Measurements from ENCODE around the gene ERGIC1.
A peak's percentile ranks its signal among the peaks of the same experiment; 100 is the strongest.

The ERGIC1 gene

GRCh38 chr5:172956936-172957335, 122.9 kb downstream of the ERGIC1 start:
- Mint-ChIP-seq H3K4me3 (peak overlapping the region; percentile 26), H3K27ac (ENCODE audit: low read depth) (no peak overlapping the region)
- no peak for DNase-seq (ENCODE audit: low spot score in 2 of 2)

GRCh38 chr5:172957458-172957857, 123.4 kb downstream of the ERGIC1 start:
- DNase-seq (ENCODE audit: low spot score in 2 of 2) = no peak
- Mint-ChIP-seq H3K4me3 (peak overlapping the region; percentile 26), H3K27ac (ENCODE audit: low read depth) (no peak overlapping the region), H3K36me3 (ENCODE audit: insufficient read depth) (peaks cover 19% of the 10 kb centered on the region), H3K27me3 (no peaks in the 10 kb centered on the region), H3K4me1 (peaks cover 27% of the 10 kb centered on the region), H3K9me3 (no peaks in the 10 kb centered on the region)
- ATAC-seq (replicated peaks; ENCODE audit: extremely low read depth, poor library complexity, severe bottlenecking) = no peak

More at GRCh38 chr5:172956936-172957335, 122.9 kb downstream of the ERGIC1 start:
- ATAC-seq (replicated peaks; ENCODE audit: extremely low read depth, poor library complexity, severe bottlenecking) = no peak
- no peaks in the 10 kb centered on the region for H3K9me3 Mint-ChIP-seq
- H3K27me3 Mint-ChIP-seq = no peaks in the 10 kb centered on the region
- peaks cover 22% of the 10 kb centered on the region for H3K36me3 Mint-ChIP-seq (ENCODE audit: insufficient read depth)
- peaks cover 27% of the 10 kb centered on the region for H3K4me1 Mint-ChIP-seq

- H3K4me3 Mint-ChIP-seq = peak overlapping the region; percentile 98
These were observed 124.4 kb downstream of the ERGIC1 start for GRCh38 chr5:172958331-172959046.

GRCh38 chr5:172959824-172960799, 126.1 kb downstream of the ERGIC1 start:
- H3K4me1 Mint-ChIP-seq = peaks cover 21% of the 10 kb centered on the region
- peak overlapping the region; percentile 98 for H3K4me3 Mint-ChIP-seq
- H3K9me3 Mint-ChIP-seq = no peaks in the 10 kb centered on the region
- H3K27me3 Mint-ChIP-seq = no peaks in the 10 kb centered on the region
- ATAC-seq (replicated peaks; ENCODE audit: extremely low read depth, poor library complexity, severe bottlenecking) (no peak), DNase-seq (ENCODE audit: low spot score in 2 of 2) (no peak)
- H3K36me3 Mint-ChIP-seq (ENCODE audit: insufficient read depth) = peaks cover 15% of the 10 kb centered on the region
- peak overlapping the region; percentile 98 for H3K27ac Mint-ChIP-seq (ENCODE audit: low read depth)

More at GRCh38 chr5:172958331-172959046, 124.4 kb downstream of the ERGIC1 start:
- peak; percentile 49 for ATAC-seq (replicated peaks; ENCODE audit: extremely low read depth, poor library complexity, severe bottlenecking)
- Mint-ChIP-seq H3K36me3 (ENCODE audit: insufficient read depth) (peaks cover 19% of the 10 kb centered on the region), H3K9me3 (no peaks in the 10 kb centered on the region), H3K27me3 (no peaks in the 10 kb centered on the region), H3K4me1 (peaks cover 27% of the 10 kb centered on the region), H3K27ac (ENCODE audit: low read depth) (peak overlapping the region; percentile 98)
- peak; percentile 32 to 33 for DNase-seq (ENCODE audit: low spot score in 2 of 2)

- ATAC-seq (replicated peaks; ENCODE audit: extremely low read depth, poor library complexity, severe bottlenecking) (no peak), DNase-seq (ENCODE audit: low spot score in 2 of 2) (no peak)
- Mint-ChIP-seq H3K4me1 (no peaks in the 10 kb centered on the region), H3K4me3 (no peak overlapping the region), H3K27ac (ENCODE audit: low read depth) (no peak overlapping the region), H3K9me3 (no peaks in the 10 kb centered on the region), H3K36me3 (ENCODE audit: insufficient read depth) (peaks cover 14% of the 10 kb centered on the region), H3K27me3 (no peaks in the 10 kb centered on the region)
These were observed 135.9 kb downstream of the ERGIC1 start for GRCh38 chr5:172969921-172970320.

GRCh38 chr5:172971482-172971881, 137.4 kb downstream of the ERGIC1 start:
- peaks cover 12% of the 10 kb centered on the region for H3K36me3 Mint-ChIP-seq (ENCODE audit: insufficient read depth)
- no peak for DNase-seq (ENCODE audit: low spot score in 2 of 2)
- H3K4me1 Mint-ChIP-seq = no peaks in the 10 kb centered on the region
- H3K9me3 Mint-ChIP-seq = no peaks in the 10 kb centered on the region
- no peak for ATAC-seq (replicated peaks; ENCODE audit: extremely low read depth, poor library complexity, severe bottlenecking)
- no peaks in the 10 kb centered on the region for H3K27me3 Mint-ChIP-seq
- H3K4me3 Mint-ChIP-seq = no peak overlapping the region
- no peak overlapping the region for H3K27ac Mint-ChIP-seq (ENCODE audit: low read depth)

GRCh38 chr5:172972552-172972951, 138.5 kb downstream of the ERGIC1 start:
- H3K27me3 Mint-ChIP-seq = no peaks in the 10 kb centered on the region
- H3K27ac Mint-ChIP-seq (ENCODE audit: low read depth) = no peak overlapping the region

GRCh38 chr5:172973127-172973916, 139.3 kb downstream of the ERGIC1 start:
- Mint-ChIP-seq H3K4me3 (no peak overlapping the region), H3K27me3 (no peaks in the 10 kb centered on the region), H3K4me1 (no peaks in the 10 kb centered on the region), H3K9me3 (no peaks in the 10 kb centered on the region), H3K27ac (ENCODE audit: low read depth) (no peak overlapping the region), H3K36me3 (ENCODE audit: insufficient read depth) (peaks cover 9% of the 10 kb centered on the region)
- DNase-seq (ENCODE audit: low spot score in 2 of 2) (no peak), ATAC-seq (replicated peaks; ENCODE audit: extremely low read depth, poor library complexity, severe bottlenecking) (no peak)

More at GRCh38 chr5:172972552-172972951, 138.5 kb downstream of the ERGIC1 start:
- no peaks in the 10 kb centered on the region for H3K9me3 Mint-ChIP-seq
- H3K4me3 Mint-ChIP-seq = no peak overlapping the region
- DNase-seq (ENCODE audit: low spot score in 2 of 2) (no peak), ATAC-seq (replicated peaks; ENCODE audit: extremely low read depth, poor library complexity, severe bottlenecking) (no peak)
- no peaks in the 10 kb centered on the region for H3K4me1 Mint-ChIP-seq
- peaks cover 12% of the 10 kb centered on the region for H3K36me3 Mint-ChIP-seq (ENCODE audit: insufficient read depth)

GRCh38 chr5:172973931-172974330, 139.9 kb downstream of the ERGIC1 start:
- DNase-seq (ENCODE audit: low spot score in 2 of 2) (no peak), ATAC-seq (replicated peaks; ENCODE audit: extremely low read depth, poor library complexity, severe bottlenecking) (no peak)
- Mint-ChIP-seq H3K9me3 (no peaks in the 10 kb centered on the region), H3K4me3 (no peak overlapping the region), H3K27ac (ENCODE audit: low read depth) (no peak overlapping the region), H3K4me1 (no peaks in the 10 kb centered on the region), H3K36me3 (ENCODE audit: insufficient read depth) (peaks cover 7% of the 10 kb centered on the region), H3K27me3 (no peaks in the 10 kb centered on the region)

- Mint-ChIP-seq H3K27ac (ENCODE audit: low read depth) (no peak overlapping the region), H3K4me3 (no peak overlapping the region), H3K9me3 (no peaks in the 10 kb centered on the region), H3K36me3 (ENCODE audit: insufficient read depth) (peaks cover 3% of the 10 kb centered on the region), H3K4me1 (no peaks in the 10 kb centered on the region), H3K27me3 (no peaks in the 10 kb centered on the region)
- ATAC-seq (replicated peaks; ENCODE audit: extremely low read depth, poor library complexity, severe bottlenecking) (no peak), DNase-seq (ENCODE audit: low spot score in 2 of 2) (no peak)
These were observed 141.2 kb downstream of the ERGIC1 start for GRCh38 chr5:172975289-172975688.

GRCh38 chr5:172979778-172980177, 145.7 kb downstream of the ERGIC1 start:
- no peak for ATAC-seq (replicated peaks; ENCODE audit: extremely low read depth, poor library complexity, severe bottlenecking)
- no peak overlapping the region for H3K27ac Mint-ChIP-seq (ENCODE audit: low read depth)
- no peaks in the 10 kb centered on the region for H3K9me3 Mint-ChIP-seq
- H3K4me1 Mint-ChIP-seq = peaks cover 14% of the 10 kb centered on the region
- no peak overlapping the region for H3K4me3 Mint-ChIP-seq
- no peaks in the 10 kb centered on the region for H3K27me3 Mint-ChIP-seq
- no peak for DNase-seq (ENCODE audit: low spot score in 2 of 2)
- H3K36me3 Mint-ChIP-seq (ENCODE audit: insufficient read depth) = peaks cover 9% of the 10 kb centered on the region

- Mint-ChIP-seq H3K36me3 (ENCODE audit: insufficient read depth) (peaks cover 23% of the 10 kb centered on the region), H3K27me3 (no peaks in the 10 kb centered on the region), H3K9me3 (no peaks in the 10 kb centered on the region), H3K27ac (ENCODE audit: low read depth) (no peak overlapping the region), H3K4me1 (peaks cover 32% of the 10 kb centered on the region), H3K4me3 (no peak overlapping the region)
- DNase-seq (ENCODE audit: low spot score in 2 of 2) (no peak), ATAC-seq (replicated peaks; ENCODE audit: extremely low read depth, poor library complexity, severe bottlenecking) (no peak)
These were observed 147.9 kb downstream of the ERGIC1 start for GRCh38 chr5:172981931-172982330.

Data from central memory CD8-positive, alpha-beta T cell (primary cell).